GM23248 (cell line): ENCODE measurements around the gene TRPV2.

Source experiments
- EZH2 ChIP-seq: fragments of 200-600 bp; sonication (generic); IDR thresholded peaks from 2 replicates; pipeline ENCODE4 v1.6.1; 2018; ENCODE audit warnings: antibody characterized with exemption, mild to moderate bottlenecking; ENCODE audit not compliant: insufficient read depth, poor library complexity, severe bottlenecking
- EZH2phosphoT487 ChIP-seq: fragments of 200-600 bp; sonication (generic); IDR thresholded peaks from 2 replicates; pipeline ENCODE4 v1.6.1; 2018; ENCODE audit warnings: antibody characterized with exemption, moderate library complexity, mild to moderate bottlenecking, low read depth; ENCODE audit not compliant: insufficient read depth

GRCh38 chr17:16383216-16383615 lies 32.2 kb upstream of the TRPV2 start:
- TF ChIP-seq EZH2, result no peak
- TF ChIP-seq EZH2phosphoT487, result no peak
